Neural cell (in vitro differentiated cells): Measurements from ENCODE around the gene APOBEC3G. TPM values are rescaled to one million over a fixed set of nuclear protein-coding genes. Genes with fewer than 3 reads are reported as not detected.

Experiments
- H2AFZ ChIP-seq: fragments of 200-600, 300-800 bp; sonication (generic), shearing (Covaris generic); 2 replicates; pipeline ENCODE4 v1.6.0; 2014; ENCODE audit warnings: low read depth, mild to moderate bottlenecking, antibody characterized with exemption, low read length, moderate library complexity
- H3F3A ChIP-seq: fragments of 200-600 bp; shearing (Covaris generic); 2 replicates; pipeline ENCODE4 v1.6.1; 2016; ENCODE audit warnings: mild to moderate bottlenecking, moderate library complexity, mixed read lengths, antibody characterized with exemption, low read length; ENCODE audit not compliant: insufficient read depth, poor library complexity, severe bottlenecking
- H3K27ac ChIP-seq: fragments of 200-600, 300-800 bp; sonication (generic), shearing (Covaris generic); 2 replicates; pipeline ENCODE4 v1.5.1; 2014; ENCODE audit warnings: mild to moderate bottlenecking, low read length, moderate library complexity
- H3K27me3 ChIP-seq: fragments of 300-800, 200-600 bp; sonication (generic), shearing (Covaris generic); 2 replicates; pipeline ENCODE4 v1.6.0; 2014; ENCODE audit warnings: mild to moderate bottlenecking, low read depth, low read length, moderate library complexity; ENCODE audit not compliant: insufficient read depth
- H3K36me3 ChIP-seq: fragments of 300-800, 200-600 bp; sonication (generic), shearing (Covaris generic); 2 replicates; pipeline ENCODE4 v1.5.1; 2014; ENCODE audit warnings: mild to moderate bottlenecking, antibody characterized with exemption, low read length, moderate library complexity; ENCODE audit not compliant: insufficient read depth
- H3K4me2 ChIP-seq: fragments of 300-800, 200-600 bp; sonication (generic), shearing (Covaris generic); 2 replicates; pipeline ENCODE4 v1.6.0; 2014; ENCODE audit warnings: mild to moderate bottlenecking, low read length
- H3K4me3 ChIP-seq: fragments of 300-800, 200-600 bp; sonication (generic), shearing (Covaris generic); 2 replicates; pipeline ENCODE4 v1.5.1; 2014; ENCODE audit warnings: mild to moderate bottlenecking, low read length, moderate library complexity
- H3K79me2 ChIP-seq: fragments of 200-600 bp; shearing (Covaris generic); replicated peaks from 2 replicates; pipeline ENCODE4 v1.6.0; 2014; ENCODE audit warnings: mild to moderate bottlenecking, low read length, moderate library complexity; ENCODE audit not compliant: insufficient read depth
- H3K9ac ChIP-seq: fragments of 300-800, 200-600 bp; sonication (generic), shearing (Covaris generic); 2 replicates; pipeline ENCODE4 v1.6.1; 2016; ENCODE audit warnings: mild to moderate bottlenecking, low read length, mixed read lengths
- H3K9me2 ChIP-seq: fragments of 200-600 bp; shearing (Covaris generic); 2 replicates; pipeline ENCODE4 v1.6.1; 2016; ENCODE audit warnings: mild to moderate bottlenecking, low read length, mixed read lengths; ENCODE audit not compliant: insufficient read depth
- H3K9me3 ChIP-seq: fragments of 200-600, 300-800 bp; sonication (generic), shearing (Covaris generic); 2 replicates; pipeline ENCODE4 v1.6.1; 2016; ENCODE audit warnings: mild to moderate bottlenecking, mixed run types, low read length, moderate library complexity, mixed read lengths
- H4K20me1 ChIP-seq: fragments of 200-600 bp; shearing (Covaris generic); 2 replicates; pipeline ENCODE4 v1.6.1; 2016; ENCODE audit warnings: mild to moderate bottlenecking, mixed run types; ENCODE audit not compliant: insufficient read depth
- EP300 ChIP-seq: fragments of 450-650 bp; conservative IDR thresholded peaks from 2 replicates; pipeline ENCODE4 v1.6.1; 2014; ENCODE audit warnings: antibody characterized with exemption, mild to moderate bottlenecking, moderate library complexity; ENCODE audit not compliant: poor library complexity, severe bottlenecking
- EZH2 ChIP-seq: fragments of 200-600, 300-800 bp; shearing (Covaris generic), sonication (generic); IDR thresholded peaks from 2 replicates; pipeline ENCODE4 v1.6.1; 2014; ENCODE audit warnings: antibody characterized with exemption, low read length, borderline replicate concordance, mild to moderate bottlenecking; ENCODE audit not compliant: insufficient read depth, poor library complexity, severe bottlenecking
- MXI1 ChIP-seq: fragments of 450-650 bp; conservative IDR thresholded peaks from 2 replicates; pipeline ENCODE4 v1.6.1; 2014; ENCODE audit warnings: antibody characterized with exemption, mild to moderate bottlenecking; ENCODE audit not compliant: poor library complexity, severe bottlenecking
- POLR2AphosphoS5 ChIP-seq: IDR thresholded peaks from 2 replicates; pipeline ENCODE4 v1.6.1; 2012
- RAD21 ChIP-seq: fragments of 450-650 bp; conservative IDR thresholded peaks from 2 replicates; pipeline ENCODE4 v1.6.1; 2014; ENCODE audit warnings: antibody characterized with exemption, mild to moderate bottlenecking, moderate library complexity
- SMC3 ChIP-seq: fragments of 450-650 bp; conservative IDR thresholded peaks from 2 replicates; pipeline ENCODE4 v1.6.1; 2014; ENCODE audit warnings: antibody characterized with exemption, mild to moderate bottlenecking, moderate library complexity; ENCODE audit not compliant: poor library complexity
- TAF1 ChIP-seq: IDR thresholded peaks from 2 replicates; pipeline ENCODE4 v1.6.1; 2012; ENCODE audit warnings: low read depth
- polyA plus RNA-seq: library from polyadenylated mRNA; depleted of rRNA; stranded (reverse); fragments of >200 nt; gene quantifications from 2 replicates; pipeline ENCODE4 v1.2.3, GENCODE V29; 2014
- TF ChIP-seq, protein P1 (sequence below): IDR thresholded peaks from 2 replicates; pipeline ENCODE4 v1.6.1; 2012; ENCODE audit warnings: borderline replicate concordance
- TF ChIP-seq, protein P2 (sequence below): fragments of 450-650 bp; IDR thresholded peaks from 2 replicates; pipeline ENCODE4 v1.5.1; 2014; ENCODE audit warnings: antibody characterized with exemption, mild to moderate bottlenecking, moderate library complexity; ENCODE audit not compliant: poor library complexity, severe bottlenecking

The APOBEC3G gene
- polyA plus RNA-seq, 1 donor from 2014 or later = not detected

DNA sequence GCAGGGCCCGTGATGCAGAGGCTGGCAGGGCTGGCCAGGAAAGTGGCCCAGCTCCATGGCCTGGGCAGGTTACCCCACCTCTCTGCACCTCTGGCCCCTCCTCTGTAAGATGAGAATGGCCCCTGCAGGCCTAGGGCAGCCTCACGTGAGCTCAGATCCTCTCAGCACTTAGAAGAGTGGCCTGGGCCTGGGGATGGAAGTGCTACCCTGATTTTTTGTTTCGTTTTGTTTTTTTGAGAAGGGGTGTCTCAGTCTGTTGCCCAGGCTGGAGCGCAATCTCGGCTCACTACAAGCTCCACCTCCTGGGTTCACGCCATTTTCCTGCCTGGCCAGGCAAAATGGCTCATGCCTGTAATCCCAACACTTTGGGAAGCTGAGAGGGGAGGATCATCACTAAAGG lies 21.0 kb downstream of the APOBEC3G start:
- Histone ChIP-seq H2AFZ (no peak overlapping the region), H3K9me3 (no peaks in the 10 kb centered on the region), H3K9me2 (no peaks in the 10 kb centered on the region), H4K20me1 (no peaks in the 10 kb centered on the region), H3F3A (no peaks in the 10 kb centered on the region), H3K9ac (no peak overlapping the region), H3K36me3 (no peaks in the 10 kb centered on the region), H3K27me3 (no peaks in the 10 kb centered on the region), H3K79me2 (no peaks in the 10 kb centered on the region), H3K27ac (no peak overlapping the region), H3K4me3 (no peak overlapping the region), H3K4me2 (no peak overlapping the region)
- TF ChIP-seq RAD21 (no peak), MXI1 (no peak), EZH2 (no peak)

DNA sequence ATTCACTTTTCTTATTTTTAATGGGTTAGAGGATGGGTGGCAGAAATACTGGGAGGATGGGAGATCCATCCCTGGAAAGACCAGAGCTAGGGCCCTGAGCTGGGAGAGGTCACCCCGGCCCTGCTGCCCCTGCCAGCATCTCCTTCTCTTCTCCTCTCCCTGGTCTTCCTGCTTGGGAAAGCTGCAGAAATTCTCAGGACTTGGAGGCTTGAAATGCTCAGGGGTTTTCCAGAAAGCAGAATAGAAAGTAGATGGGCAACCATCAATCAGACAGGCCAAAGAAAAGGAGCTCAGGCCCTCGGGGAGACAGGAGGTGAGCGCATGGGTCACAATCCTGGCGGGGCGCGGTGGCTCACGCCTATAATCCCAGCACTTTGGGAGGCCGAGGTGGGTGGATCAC lies 21.5 kb downstream of the APOBEC3G start:
- H4K20me1 ChIP-seq = no peaks in the 10 kb centered on the region
- no peak overlapping the region for H3K27ac ChIP-seq

DNA sequence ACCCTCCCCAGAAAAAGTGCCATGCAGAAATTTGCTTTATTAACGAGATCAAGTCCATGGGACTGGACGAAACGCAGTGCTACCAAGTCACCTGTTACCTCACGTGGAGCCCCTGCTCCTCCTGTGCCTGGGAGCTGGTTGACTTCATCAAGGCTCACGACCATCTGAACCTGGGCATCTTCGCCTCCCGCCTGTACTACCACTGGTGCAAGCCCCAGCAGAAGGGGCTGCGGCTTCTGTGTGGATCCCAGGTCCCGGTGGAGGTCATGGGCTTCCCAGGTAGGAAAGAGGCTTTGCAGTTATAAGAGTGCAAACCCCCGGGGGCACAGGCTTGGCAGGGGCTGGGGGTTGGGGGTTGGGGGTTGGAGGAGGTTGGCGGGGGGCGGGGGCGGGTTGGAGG lies 24.2 kb downstream of the APOBEC3G start:
- no peak overlapping the region for H2AFZ ChIP-seq
- H3F3A ChIP-seq = no peaks in the 10 kb centered on the region
- no peaks in the 10 kb centered on the region for H4K20me1 ChIP-seq
- no peaks in the 10 kb centered on the region for H3K9me3 ChIP-seq
- no peak overlapping the region for H3K27ac ChIP-seq
- H3K9me2 ChIP-seq = no peaks in the 10 kb centered on the region
- H3K27me3 ChIP-seq = no peaks in the 10 kb centered on the region
- no peak overlapping the region for H3K9ac ChIP-seq
- H3K4me2 ChIP-seq = no peak overlapping the region
- H3K4me3 ChIP-seq = no peak overlapping the region
- no peaks in the 10 kb centered on the region for H3K79me2 ChIP-seq
- no peak for TF ChIP-seq EP300
- TF ChIP-seq POLR2AphosphoS5 = no peak
- TF ChIP-seq, protein P1, sequence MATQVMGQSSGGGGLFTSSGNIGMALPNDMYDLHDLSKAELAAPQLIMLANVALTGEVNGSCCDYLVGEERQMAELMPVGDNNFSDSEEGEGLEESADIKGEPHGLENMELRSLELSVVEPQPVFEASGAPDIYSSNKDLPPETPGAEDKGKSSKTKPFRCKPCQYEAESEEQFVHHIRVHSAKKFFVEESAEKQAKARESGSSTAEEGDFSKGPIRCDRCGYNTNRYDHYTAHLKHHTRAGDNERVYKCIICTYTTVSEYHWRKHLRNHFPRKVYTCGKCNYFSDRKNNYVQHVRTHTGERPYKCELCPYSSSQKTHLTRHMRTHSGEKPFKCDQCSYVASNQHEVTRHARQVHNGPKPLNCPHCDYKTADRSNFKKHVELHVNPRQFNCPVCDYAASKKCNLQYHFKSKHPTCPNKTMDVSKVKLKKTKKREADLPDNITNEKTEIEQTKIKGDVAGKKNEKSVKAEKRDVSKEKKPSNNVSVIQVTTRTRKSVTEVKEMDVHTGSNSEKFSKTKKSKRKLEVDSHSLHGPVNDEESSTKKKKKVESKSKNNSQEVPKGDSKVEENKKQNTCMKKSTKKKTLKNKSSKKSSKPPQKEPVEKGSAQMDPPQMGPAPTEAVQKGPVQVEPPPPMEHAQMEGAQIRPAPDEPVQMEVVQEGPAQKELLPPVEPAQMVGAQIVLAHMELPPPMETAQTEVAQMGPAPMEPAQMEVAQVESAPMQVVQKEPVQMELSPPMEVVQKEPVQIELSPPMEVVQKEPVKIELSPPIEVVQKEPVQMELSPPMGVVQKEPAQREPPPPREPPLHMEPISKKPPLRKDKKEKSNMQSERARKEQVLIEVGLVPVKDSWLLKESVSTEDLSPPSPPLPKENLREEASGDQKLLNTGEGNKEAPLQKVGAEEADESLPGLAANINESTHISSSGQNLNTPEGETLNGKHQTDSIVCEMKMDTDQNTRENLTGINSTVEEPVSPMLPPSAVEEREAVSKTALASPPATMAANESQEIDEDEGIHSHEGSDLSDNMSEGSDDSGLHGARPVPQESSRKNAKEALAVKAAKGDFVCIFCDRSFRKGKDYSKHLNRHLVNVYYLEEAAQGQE = no peak
- no peak for TF ChIP-seq RAD21
- TF ChIP-seq EZH2 = no peak
- no peak for TF ChIP-seq TAF1
- no peak for TF ChIP-seq MXI1
- TF ChIP-seq, protein P2, sequence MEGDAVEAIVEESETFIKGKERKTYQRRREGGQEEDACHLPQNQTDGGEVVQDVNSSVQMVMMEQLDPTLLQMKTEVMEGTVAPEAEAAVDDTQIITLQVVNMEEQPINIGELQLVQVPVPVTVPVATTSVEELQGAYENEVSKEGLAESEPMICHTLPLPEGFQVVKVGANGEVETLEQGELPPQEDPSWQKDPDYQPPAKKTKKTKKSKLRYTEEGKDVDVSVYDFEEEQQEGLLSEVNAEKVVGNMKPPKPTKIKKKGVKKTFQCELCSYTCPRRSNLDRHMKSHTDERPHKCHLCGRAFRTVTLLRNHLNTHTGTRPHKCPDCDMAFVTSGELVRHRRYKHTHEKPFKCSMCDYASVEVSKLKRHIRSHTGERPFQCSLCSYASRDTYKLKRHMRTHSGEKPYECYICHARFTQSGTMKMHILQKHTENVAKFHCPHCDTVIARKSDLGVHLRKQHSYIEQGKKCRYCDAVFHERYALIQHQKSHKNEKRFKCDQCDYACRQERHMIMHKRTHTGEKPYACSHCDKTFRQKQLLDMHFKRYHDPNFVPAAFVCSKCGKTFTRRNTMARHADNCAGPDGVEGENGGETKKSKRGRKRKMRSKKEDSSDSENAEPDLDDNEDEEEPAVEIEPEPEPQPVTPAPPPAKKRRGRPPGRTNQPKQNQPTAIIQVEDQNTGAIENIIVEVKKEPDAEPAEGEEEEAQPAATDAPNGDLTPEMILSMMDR = no peak
- no peak for TF ChIP-seq SMC3
- H3K36me3 ChIP-seq = no peaks in the 10 kb centered on the region

More for the DNA sequence above, 21.5 kb downstream of the APOBEC3G start:
- Histone ChIP-seq H3K4me3 (no peak overlapping the region), H3K9ac (no peak overlapping the region), H2AFZ (no peak overlapping the region), H3K79me2 (no peaks in the 10 kb centered on the region), H3F3A (no peaks in the 10 kb centered on the region), H3K36me3 (no peaks in the 10 kb centered on the region), H3K9me2 (no peaks in the 10 kb centered on the region), H3K4me2 (no peak overlapping the region), H3K27me3 (no peaks in the 10 kb centered on the region), H3K9me3 (no peaks in the 10 kb centered on the region)
- TF ChIP-seq, protein P1 = no peak
- no peak for TF ChIP-seq TAF1
- no peak for TF ChIP-seq EZH2
